GM12878 (cell line): ENCODE results near the gene TCF7L2.

Source experiments
- ESRRA ChIP-seq: IDR thresholded peaks from 2 replicates; pipeline ENCODE4 v1.6.1; 2012; ENCODE audit warnings: mild to moderate bottlenecking, low read length, improper control_type of control experiment
- EZH2 ChIP-seq: IDR thresholded peaks from 2 replicates; pipeline ENCODE4 v1.6.1; 2012; ENCODE audit warnings: low read depth, mild to moderate bottlenecking, control low read depth, inconsistent platforms, low read length, borderline replicate concordance; ENCODE audit not compliant: control insufficient read depth
- POLR2A ChIP-seq: IDR thresholded peaks from 2 replicates; pipeline ENCODE4 v1.6.1; 2011; ENCODE audit warnings: low read depth, mild to moderate bottlenecking, low read length
- ZSCAN29 ChIP-seq: fragments of 450-650 bp; IDR thresholded peaks from 2 replicates; pipeline ENCODE4 v1.6.1; 2017; ENCODE audit warnings: mild to moderate bottlenecking, moderate library complexity
- TF ChIP-seq, protein P1 (sequence below), 3 experiments: IDR thresholded peaks in 2 of 3; conservative IDR thresholded peaks in 1 of 3; 2 replicates each; pipeline ENCODE4 v1.5.1; 2011; ENCODE audit warnings: low read depth in 3 of 3, low read length in 3 of 3, mild to moderate bottlenecking in 3 of 3, control low read depth in 2 of 3, moderate library complexity in 2 of 3, inconsistent platforms in 1 of 3, mixed read lengths in 1 of 3; ENCODE audit not compliant: control insufficient read depth in 2 of 3, insufficient read depth in 1 of 3; ENCODE audit errors: extremely low read depth in 1 of 3

DNA sequence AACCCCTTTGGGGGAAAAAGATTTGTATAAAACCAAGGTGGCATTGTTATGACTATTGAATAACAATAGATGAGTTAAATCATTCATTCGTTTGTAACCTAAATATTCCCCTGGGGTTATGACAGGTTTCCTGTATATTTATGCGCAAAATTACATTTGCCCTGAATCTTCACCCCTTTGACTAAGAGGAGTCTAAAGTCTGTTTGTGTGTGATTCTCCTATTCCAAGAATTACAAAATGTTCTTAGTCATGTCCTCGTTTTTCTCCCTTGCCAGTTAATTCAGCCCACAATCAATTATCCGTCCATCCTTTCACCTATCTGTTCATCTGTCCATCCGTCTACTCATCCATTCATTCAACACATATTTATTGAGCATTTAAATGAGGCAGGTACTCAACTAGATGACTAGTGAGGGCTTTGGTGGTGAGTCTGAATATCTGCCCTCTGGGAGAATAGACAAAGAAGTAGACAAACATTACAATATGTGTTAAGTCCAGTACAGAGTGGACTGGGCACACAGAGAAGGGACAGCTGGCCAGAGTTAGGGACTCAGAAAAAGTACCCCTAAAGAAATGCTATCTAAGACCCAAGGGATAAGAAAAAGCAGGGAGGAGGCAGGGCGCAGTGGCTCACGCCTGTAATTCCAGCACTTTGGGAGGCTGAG is 35.6 kb upstream of the TCF7L2 start:
- TF ChIP-seq POLR2A (no peak), EZH2 (no peak), ESRRA (no peak), ZSCAN29 (no peak)
- TF ChIP-seq, protein P1, sequence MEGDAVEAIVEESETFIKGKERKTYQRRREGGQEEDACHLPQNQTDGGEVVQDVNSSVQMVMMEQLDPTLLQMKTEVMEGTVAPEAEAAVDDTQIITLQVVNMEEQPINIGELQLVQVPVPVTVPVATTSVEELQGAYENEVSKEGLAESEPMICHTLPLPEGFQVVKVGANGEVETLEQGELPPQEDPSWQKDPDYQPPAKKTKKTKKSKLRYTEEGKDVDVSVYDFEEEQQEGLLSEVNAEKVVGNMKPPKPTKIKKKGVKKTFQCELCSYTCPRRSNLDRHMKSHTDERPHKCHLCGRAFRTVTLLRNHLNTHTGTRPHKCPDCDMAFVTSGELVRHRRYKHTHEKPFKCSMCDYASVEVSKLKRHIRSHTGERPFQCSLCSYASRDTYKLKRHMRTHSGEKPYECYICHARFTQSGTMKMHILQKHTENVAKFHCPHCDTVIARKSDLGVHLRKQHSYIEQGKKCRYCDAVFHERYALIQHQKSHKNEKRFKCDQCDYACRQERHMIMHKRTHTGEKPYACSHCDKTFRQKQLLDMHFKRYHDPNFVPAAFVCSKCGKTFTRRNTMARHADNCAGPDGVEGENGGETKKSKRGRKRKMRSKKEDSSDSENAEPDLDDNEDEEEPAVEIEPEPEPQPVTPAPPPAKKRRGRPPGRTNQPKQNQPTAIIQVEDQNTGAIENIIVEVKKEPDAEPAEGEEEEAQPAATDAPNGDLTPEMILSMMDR (IDR thresholded peaks at IDR 0.05 in 2 of 3, conservative IDR thresholded peaks at IDR 0.05 in 1 of 3; ENCODE audit: control insufficient read depth in 2 of 3, extremely low read depth in 1 of 3, insufficient read depth in 1 of 3, low read depth in 3 of 3, low read length in 3 of 3): no peak
